ENCODE data around the gene ZFR2. TPM values are rescaled to one million over a fixed set of nuclear protein-coding genes. Genes with fewer than 3 reads are reported as not detected.

The ZFR2 gene
- total and polyA plus RNA-seq, 10 of the 15 experiments (the other 5 are each of a cell fraction or from before 2014, with no cell fraction given): 0.18 TPM; not detected in 9

- no peak for TF ChIP-seq ZBTB11 (CRISPR knock-in tag; IDR thresholded peaks at IDR 0.05)
- TF ChIP-seq PAX5 (IDR thresholded peaks at IDR 0.05; ENCODE audit: borderline replicate concordance, low read depth, low read length): no peak
- TF ChIP-seq ATF7 (IDR thresholded peaks at IDR 0.05; ENCODE audit: low read depth): no peak
- TF ChIP-seq USF1 (IDR thresholded peaks at IDR 0.05; ENCODE audit: borderline replicate concordance, extremely low read length, insufficient read depth, low read depth, low read length): no peak
- no peak for TF ChIP-seq E2F8 (IDR thresholded peaks at IDR 0.05; ENCODE audit: low read depth, partially characterized antibody)
- TF ChIP-seq IRF5 (IDR thresholded peaks at IDR 0.05; ENCODE audit: borderline replicate concordance): no peak
Observed at GRCh38 chr19:3768748-3769099, 100.1 kb downstream of the ZFR2 start (continued).
